Measurements from ENCODE around the gene ANKRD55.
"Not testable (repeated sequence)": the region's sequence is repeated elsewhere in the genome, so short reads cannot be mapped to it uniquely, and the experiment has no call there.

The ANKRD55 gene

GRCh38 chr5:56102207-56102606 is 130.9 kb downstream of the ANKRD55 start:
- DNase-seq (ENCODE audit: low spot score): not testable (repeated sequence)

DNA sequence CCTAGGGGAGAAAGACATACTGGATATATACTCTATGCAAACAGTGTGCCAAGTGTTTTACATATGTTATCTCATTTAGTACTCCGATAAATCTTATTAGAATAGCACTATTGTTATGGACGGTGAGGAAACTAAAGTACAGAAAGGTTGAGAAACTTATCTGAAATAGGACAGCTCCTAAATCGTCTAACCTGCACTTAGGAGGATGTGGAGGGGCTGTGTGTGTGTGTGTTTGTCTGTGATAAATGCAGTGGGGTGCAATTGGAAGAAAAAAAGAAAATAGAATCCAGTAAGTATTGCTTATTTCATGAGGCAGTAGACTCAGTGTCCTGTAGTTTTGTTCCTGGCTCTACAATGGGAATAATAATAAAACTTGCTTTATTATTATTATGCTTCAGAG is 131.9 kb downstream of the ANKRD55 start:
- DNase-seq (ENCODE audit: low spot score): no peak

- DNase-seq (ENCODE audit: low spot score): no peak
Measured at GRCh38 chr5:56100439-56101176, 132.5 kb downstream of the ANKRD55 start.

GRCh38 chr5:56099346-56099745 is 133.8 kb downstream of the ANKRD55 start:
- no peak for DNase-seq (ENCODE audit: low spot score)

GRCh38 chr5:56097055-56097454 is 136.1 kb downstream of the ANKRD55 start:
- DNase-seq (ENCODE audit: low spot score): no peak

DNA sequence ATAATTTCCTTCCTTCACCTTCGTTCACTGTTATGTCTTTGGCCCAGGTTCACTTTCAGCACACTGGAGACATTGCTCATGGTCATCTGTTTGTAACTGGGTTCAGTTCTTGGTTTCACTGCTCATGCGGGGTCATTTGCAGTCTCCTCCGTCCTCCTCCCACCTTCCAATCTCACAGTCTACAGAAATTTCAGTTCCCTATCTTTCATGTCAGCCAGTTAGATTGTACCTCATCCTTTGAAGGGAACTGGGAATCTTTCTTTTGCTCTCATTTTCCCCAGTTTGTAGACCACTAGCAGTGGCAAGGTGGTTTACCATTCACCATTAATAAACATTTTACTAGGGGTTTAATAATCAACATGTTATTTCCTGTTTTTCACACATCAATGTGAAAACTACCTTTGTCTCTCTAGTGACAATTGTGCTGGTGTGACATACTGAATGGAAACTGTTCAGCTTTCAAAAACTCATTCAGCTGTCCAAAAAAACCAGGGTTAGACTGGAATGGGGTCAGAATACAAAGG is 137.5 kb downstream of the ANKRD55 start:
- no peak for DNase-seq (ENCODE audit: low spot score)

DNA sequence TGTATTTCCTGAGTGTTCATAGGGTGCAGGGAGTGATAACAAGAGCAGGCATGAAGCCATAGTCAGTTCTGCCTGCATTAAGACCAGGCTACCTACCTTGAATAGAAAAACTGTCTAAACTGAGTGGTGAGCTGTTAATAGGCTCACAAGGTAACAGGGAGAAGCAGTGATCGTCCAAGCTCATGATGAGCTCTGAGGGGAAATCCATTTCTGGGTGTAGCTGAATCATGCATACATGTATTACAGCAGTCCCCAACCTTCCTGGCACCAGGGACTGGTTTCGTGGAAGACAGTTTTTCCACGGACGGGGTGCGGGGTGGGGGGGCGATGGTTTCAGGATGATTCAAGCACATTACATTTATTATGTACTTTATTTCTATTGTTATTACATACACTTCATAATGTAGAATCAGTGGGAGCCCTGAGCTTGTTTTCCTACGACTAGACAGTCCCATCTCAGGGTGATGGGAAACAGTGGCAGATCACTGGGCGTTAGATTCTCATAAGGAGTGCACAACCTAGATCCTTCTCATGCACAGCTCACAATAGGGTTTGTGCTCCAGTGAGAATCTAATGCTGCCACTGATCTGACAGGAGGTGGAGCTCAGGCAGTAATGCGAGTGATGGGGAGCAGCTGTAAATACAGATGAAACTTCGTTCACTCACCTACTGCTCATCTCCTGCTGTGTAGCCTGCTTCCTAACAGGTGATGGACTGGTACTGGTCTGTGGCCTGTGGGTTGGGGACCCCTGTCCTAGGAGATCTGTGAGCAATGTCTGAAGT is 138.4 kb downstream of the ANKRD55 start:
- DNase-seq (ENCODE audit: low spot score): no peak

DNA sequence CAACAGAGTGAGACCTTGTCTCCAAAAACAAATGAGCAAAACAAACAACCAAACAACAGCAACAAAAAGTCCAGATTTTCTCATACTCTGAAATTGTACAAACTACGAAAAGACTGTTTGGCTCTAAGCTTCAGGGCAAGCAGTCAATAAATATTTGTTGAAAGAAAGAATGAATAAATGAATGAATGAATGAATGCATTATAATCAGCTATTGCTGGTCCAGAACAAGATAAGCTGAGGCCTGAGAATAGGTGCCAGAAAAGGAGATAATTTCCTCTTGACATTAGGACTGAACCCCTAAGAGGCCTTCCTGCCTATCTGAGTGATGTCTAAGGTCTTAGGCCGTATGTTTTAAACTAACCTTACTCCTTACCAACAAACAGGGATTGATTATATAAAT is 139.2 kb downstream of the ANKRD55 start:
- no peak for DNase-seq (ENCODE audit: low spot score)

DNA sequence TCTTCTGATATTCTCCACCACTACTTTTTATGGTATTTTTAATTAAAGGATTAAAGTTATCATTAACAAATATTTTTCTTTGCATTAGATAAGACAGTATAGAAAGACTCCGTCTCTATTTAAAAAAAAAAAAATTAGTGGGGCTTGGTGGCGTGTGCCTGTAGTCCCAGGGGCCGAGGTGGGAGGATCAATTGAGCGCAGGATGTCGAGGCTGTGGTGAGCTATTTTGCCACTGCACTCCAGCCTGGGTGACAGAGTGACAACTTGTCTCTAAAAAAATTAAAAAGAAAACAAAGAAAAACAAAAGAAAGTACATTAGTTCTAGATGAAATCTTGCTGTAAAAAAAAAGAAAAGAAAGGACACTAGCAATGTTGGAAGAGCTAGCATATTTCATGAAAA is 141.0 kb downstream of the ANKRD55 start:
- DNase-seq (ENCODE audit: low spot score): no peak

DNA sequence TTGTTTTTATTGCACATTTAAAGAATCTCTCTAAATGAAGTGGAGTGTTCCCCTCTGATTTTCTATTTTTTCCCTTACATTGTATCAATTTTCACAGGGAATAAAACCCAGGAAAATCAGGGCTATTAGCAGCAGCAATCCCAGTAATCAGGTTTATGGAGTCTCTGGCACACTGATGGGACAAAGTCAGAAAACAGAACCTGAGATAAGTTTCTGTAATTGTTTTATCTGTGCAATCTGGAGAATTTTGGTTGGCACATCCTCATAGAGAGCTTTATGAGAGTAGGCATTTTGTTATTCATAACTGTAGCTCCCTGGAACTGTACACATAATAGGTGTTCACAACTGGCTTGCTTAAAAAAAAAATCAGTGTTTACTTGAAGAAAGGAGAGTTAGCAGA is 141.5 kb downstream of the ANKRD55 start:
- no peak for DNase-seq (ENCODE audit: low spot score)

DNA sequence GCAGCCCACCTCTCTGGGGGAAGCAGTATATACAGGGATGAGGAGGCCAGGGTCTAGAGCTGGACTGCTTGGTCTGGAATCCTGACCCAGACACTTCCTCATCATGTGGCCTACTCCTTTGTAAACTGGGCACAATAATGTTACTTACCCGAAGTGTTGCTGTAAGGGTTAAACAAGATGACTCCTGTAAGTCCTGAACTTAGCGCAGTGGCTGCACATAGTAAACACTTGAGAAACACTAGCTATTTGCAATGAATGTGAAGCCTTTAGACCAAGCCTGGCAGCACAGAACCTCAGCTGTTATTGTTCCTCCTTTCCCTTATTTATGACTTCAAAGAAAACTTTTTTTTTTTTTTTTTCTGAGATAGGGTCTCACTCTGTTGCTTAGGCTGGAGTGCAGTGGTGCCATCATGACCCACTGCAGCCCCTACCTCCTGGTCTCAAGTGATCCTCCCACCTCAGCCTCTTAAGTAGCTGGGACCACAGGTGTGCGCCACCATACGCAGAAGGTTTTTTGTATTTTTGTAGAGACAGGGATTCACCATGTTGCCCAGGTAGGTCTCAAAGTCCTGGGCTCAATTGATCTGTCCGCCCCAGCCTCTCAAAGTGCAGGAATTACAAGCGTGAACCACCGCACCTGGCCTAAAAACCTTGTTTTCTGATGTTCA is 142.2 kb downstream of the ANKRD55 start:
- DNase-seq (ENCODE audit: low spot score): no peak

GRCh38 chr5:56088967-56089829 is 143.9 kb downstream of the ANKRD55 start:
- no peak for DNase-seq (ENCODE audit: low spot score)

- DNase-seq (ENCODE audit: low spot score): no peak
Measured at GRCh38 chr5:56088431-56088949, 144.6 kb downstream of the ANKRD55 start.

DNA sequence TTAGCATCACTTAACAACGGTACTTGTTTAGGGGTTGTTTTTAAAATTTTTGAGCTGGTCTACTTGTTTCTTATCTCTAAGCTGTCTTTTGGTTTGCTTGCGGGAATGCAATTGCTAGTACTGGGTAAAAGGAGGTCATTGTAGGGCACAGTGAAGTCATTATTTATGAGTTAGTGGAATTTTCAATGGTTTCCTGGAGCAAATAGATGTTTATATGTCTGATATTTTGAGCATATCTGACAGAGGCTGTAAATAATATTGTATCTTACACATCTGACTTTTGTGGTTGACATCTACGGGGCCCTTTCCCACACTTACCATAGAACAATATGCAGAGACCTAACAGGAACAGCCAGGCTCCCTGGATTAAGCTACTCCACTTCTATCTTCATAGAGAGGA is 147.9 kb downstream of the ANKRD55 start:
- no peak for DNase-seq (ENCODE audit: low spot score)

DNA sequence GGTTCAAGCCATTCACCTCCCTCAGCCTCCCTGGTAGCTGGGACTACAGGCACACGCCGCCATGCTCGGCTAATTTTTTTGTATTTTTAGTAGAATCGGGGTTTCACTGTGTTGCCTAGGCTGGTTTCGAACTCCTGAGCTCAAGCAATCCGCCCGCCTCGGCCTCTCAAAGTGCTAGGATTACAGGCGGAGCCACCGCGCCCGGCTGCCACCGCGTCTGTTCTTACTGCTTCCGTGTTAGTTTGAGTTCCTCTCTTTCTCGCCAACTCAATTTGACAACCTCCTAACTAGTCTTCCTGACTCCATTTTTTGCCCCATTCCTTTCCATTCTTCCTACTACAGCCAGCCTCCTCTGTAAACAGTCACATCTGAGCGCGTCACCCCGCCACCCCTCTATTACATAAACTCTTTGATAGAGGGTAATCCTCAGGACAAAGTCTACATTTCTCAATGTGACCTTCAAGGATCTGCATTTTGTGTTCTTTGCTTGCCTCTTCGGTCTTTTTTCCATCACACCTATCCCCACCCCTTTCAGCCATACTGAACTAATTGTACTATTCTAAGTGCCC is 149.8 kb downstream of the ANKRD55 start:
- no peak for DNase-seq (ENCODE audit: low spot score)

DNA sequence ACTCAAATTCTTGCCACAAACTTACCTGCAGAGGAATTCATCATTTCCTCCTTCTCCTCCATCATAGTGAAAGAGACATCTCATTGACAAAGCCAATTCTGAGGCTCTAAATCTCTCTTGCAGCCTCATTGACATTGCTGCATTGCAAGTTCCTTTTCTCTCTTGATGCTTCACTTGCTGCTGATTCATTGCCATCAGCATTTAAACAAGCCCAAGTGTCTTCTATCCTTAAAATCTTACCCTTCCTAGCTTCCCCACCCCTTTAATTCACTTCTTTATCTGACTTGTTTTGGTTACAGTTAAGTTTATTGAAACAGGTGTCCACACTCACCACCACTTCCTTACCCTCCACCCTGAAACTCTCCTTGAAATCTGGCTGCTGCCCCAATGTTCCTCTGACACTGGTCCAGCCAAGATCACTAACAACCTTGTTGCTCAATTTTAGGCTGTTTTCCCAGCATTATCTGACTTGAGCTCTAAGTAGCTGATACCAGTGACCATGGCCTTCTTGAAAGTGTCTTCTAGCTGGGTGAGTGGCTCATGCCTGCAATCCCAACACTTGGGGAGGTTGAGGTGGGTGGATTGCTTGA is 152.0 kb downstream of the ANKRD55 start:
- not testable (repeated sequence) for DNase-seq (ENCODE audit: low spot score)

GRCh38 chr5:56080375-56081052 is 152.6 kb downstream of the ANKRD55 start:
- DNase-seq (ENCODE audit: low spot score): no peak

GRCh38 chr5:56079157-56079500 is 154.0 kb downstream of the ANKRD55 start:
- not testable (repeated sequence) for DNase-seq (ENCODE audit: low spot score)

DNA sequence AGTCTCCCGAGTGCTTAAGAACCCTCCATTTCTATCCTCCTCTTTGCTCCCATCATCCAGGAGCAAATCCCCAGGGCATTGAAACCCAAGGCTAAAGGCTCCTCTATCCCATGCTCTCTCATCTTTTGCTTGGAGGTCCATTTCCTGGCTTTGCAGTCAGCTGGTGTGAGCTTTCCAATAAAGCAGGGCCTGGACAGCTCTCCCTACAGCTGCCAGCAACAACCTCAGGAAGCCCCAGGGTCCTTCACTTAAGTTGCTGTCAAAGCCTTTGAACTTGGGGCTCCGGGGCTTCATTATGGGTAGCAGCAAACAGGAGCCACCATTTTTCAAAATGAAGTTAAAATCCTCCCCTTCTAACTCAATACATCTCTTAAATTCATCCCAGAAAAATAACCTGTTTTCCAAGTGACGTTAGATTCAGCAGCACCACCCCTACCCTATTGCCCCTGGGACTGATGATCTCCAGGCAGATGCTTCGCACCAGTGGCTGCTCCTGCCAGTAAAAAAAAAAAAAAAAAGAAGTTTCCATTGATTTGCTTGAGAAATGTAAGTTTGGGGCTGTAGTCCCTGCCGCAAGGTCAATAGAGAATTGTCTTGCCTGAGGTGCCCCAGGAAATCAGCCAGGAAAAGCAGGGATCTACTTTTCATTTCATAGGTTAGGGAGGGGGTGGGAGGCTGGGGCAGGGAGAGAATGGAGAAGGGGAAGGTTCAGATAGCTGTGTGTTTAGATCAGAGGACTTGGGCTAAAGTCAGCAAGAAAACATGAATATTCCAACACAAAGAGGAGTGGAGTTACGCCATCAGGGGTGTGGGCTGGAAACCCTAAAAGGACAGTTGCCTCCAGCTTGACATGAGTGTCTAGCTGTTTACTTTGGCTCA is 154.6 kb downstream of the ANKRD55 start:
- DNase-seq (ENCODE audit: low spot score): no peak
